GM19328 (cell line): ENCODE results near the gene OTUD1.
"Not testable (repeated sequence)": the region's sequence is repeated elsewhere in the genome, so short reads cannot be mapped to it uniquely, and the experiment has no call there.

Experiments
- ATAC-seq: cut with Tn5 transposase; IDR thresholded peaks from one replicate; pipeline ENCODE4 v1.9.1; 2021; ENCODE audit warnings: mild to moderate bottlenecking, moderate library complexity; ENCODE audit not compliant: unreplicated experiment

The OTUD1 gene

GRCh38 chr10:23438547-23439451 is at the start of gene OTUD1:
Gene OTUD1 (plus strand): TSS chr10:23439075. CDS start chr10:23439458, 383 bp downstream.
- peak; percentile 85 for ATAC-seq

GRCh38 chr10:23390408-23390807 is 48.5 kb upstream of the OTUD1 start:
- not testable (repeated sequence) for ATAC-seq

- ATAC-seq, result no peak
Observed at GRCh38 chr10:23390809-23391208, 48.1 kb upstream of the OTUD1 start.

GRCh38 chr10:23391821-23392220 is 47.1 kb upstream of the OTUD1 start:
- no peak for ATAC-seq

GRCh38 chr10:23395017-23395416 is 43.9 kb upstream of the OTUD1 start:
- no peak for ATAC-seq

GRCh38 chr10:23396695-23397094 is 42.2 kb upstream of the OTUD1 start:
- no peak for ATAC-seq

GRCh38 chr10:23399701-23400144 is 39.2 kb upstream of the OTUD1 start:
- no peak for ATAC-seq

- no peak for ATAC-seq
Observed at GRCh38 chr10:23402856-23403255, 36.0 kb upstream of the OTUD1 start.

- no peak for ATAC-seq
Observed at GRCh38 chr10:23403278-23403677, 35.6 kb upstream of the OTUD1 start.

- no peak for ATAC-seq
Observed at GRCh38 chr10:23403719-23404118, 35.2 kb upstream of the OTUD1 start.

GRCh38 chr10:23404461-23404980 is 34.4 kb upstream of the OTUD1 start:
- no peak for ATAC-seq

- no peak for ATAC-seq
Observed at GRCh38 chr10:23405540-23405939, 33.3 kb upstream of the OTUD1 start.

- no peak for ATAC-seq
Observed at GRCh38 chr10:23406409-23406808, 32.5 kb upstream of the OTUD1 start.

GRCh38 chr10:23408330-23408976 is 30.4 kb upstream of the OTUD1 start:
- ATAC-seq, result no peak

- no peak for ATAC-seq
Observed at GRCh38 chr10:23412223-23412622, 26.7 kb upstream of the OTUD1 start.

GRCh38 chr10:23413629-23414089 is 25.2 kb upstream of the OTUD1 start:
- ATAC-seq, result peak; percentile 86

- ATAC-seq, result no peak
Observed at GRCh38 chr10:23414658-23415057, 24.2 kb upstream of the OTUD1 start.

GRCh38 chr10:23417254-23417653 is 21.6 kb upstream of the OTUD1 start:
- ATAC-seq, result no peak

- no peak for ATAC-seq
Observed at GRCh38 chr10:23418051-23418681, 20.7 kb upstream of the OTUD1 start.

GRCh38 chr10:23419201-23419600 is 19.7 kb upstream of the OTUD1 start:
- ATAC-seq, result no peak

- no peak for ATAC-seq
Observed at GRCh38 chr10:23419655-23420329, 19.1 kb upstream of the OTUD1 start.
